ENCODE results near the gene STXBP5. TPM values are rescaled to one million over a fixed set of nuclear protein-coding genes. Genes with fewer than 3 reads are reported as not detected.

The STXBP5 gene
- total and polyA plus RNA-seq, 2 donors (not counting 1 experiment from before 2014, with no cell fraction given): 4.6 to 24.1 TPM

- Histone ChIP-seq H3K27ac (ENCODE audit: low read length in 2 of 2) (no peak overlapping the region), H3K4me2 (replicated peaks; ENCODE audit: low read depth, low read length, poor library complexity, severe bottlenecking) (no peak overlapping the region), H3K9me3 (ENCODE audit: control extremely low read depth in 1 of 3, control insufficient read depth in 2 of 3, insufficient read depth in 1 of 3, low read length in 2 of 3) (no peaks in the 10 kb centered on the region), H3K9ac (ENCODE audit: low read length) (no peak overlapping the region), H4K20me1 (ENCODE audit: control insufficient read depth, insufficient read depth, low read length, poor library complexity, severe bottlenecking) (no peaks in the 10 kb centered on the region), H3K27me3 (replicated peaks in 1 of 4; ENCODE audit: control extremely low read depth in 1 of 4, control insufficient read depth in 3 of 4, insufficient read depth in 4 of 4, low read length in 3 of 4) (no peaks in the 10 kb centered on the region), H2AFZ (ENCODE audit: insufficient read depth, low read depth, low read length, poor library complexity, severe bottlenecking) (no peak overlapping the region), H3K36me3 (replicated peaks in 1 of 2; ENCODE audit: control extremely low read depth in 1 of 2, control insufficient read depth in 1 of 2, extremely low read depth in 1 of 2, insufficient read depth in 2 of 2, low read length in 1 of 2) (peaks cover 3 to 6% of the 10 kb centered on the region in 2 experiments), H3K4me1 (ENCODE audit: control insufficient read depth in 2 of 2, insufficient read depth in 2 of 2, low read length in 2 of 2) (no peaks in the 10 kb centered on the region), H3K79me2 (ENCODE audit: control insufficient read depth, insufficient read depth, low read length) (no peaks in the 10 kb centered on the region), H3K4me3 (ENCODE audit: control extremely low read depth in 1 of 5, extremely low read depth in 1 of 5, insufficient read depth in 1 of 5, low read depth in 2 of 5, low read length in 4 of 5) (no peak overlapping the region)
- Mint-ChIP-seq H3K9me3 (ENCODE audit: insufficient read depth) (no peaks in the 10 kb centered on the region), H3K27ac (no peak overlapping the region), H3K27me3 (no peaks in the 10 kb centered on the region), H3K4me3 (no peak overlapping the region), H3K4me1 (no peaks in the 10 kb centered on the region)
- intact Hi-C loops (cut with micrococcal nuclease): no loop called here
- ATAC-seq (ENCODE audit: low read depth): no peak
- no CpG with 5 or more reads among the region's 1 CpG for WGBS (ENCODE audit: insufficient coverage)
- ChIA-PET CTCF (no interaction called here), POLR2A (no interaction called here)
- no peak for DNase-seq
- TF ChIP-seq CTCF (IDR thresholded peaks at IDR 0.05): no peak
- TF ChIP-seq EZH2 (IDR thresholded peaks at IDR 0.05; ENCODE audit: borderline replicate concordance, insufficient read depth, low read depth, low read length, poor library complexity, severe bottlenecking): no peak
These were observed 143.8 kb downstream of the STXBP5 start for GRCh38 chr6:147347882-147348575.

GRCh38 chr6:147361311-147361981 is 157.2 kb downstream of the STXBP5 start:
- H3K27me3 ChIP-seq (replicated peaks in 1 of 4; ENCODE audit: control extremely low read depth in 1 of 4, control insufficient read depth in 3 of 4, insufficient read depth in 4 of 4, low read length in 3 of 4): no peaks in the 10 kb centered on the region
- no peak overlapping the region for H3K4me3 ChIP-seq (ENCODE audit: control extremely low read depth in 1 of 5, extremely low read depth in 1 of 5, insufficient read depth in 1 of 5, low read depth in 2 of 5, low read length in 4 of 5)
- ATAC-seq (ENCODE audit: low read depth): no peak
- no peaks in the 10 kb centered on the region for H3K9me3 ChIP-seq (ENCODE audit: control extremely low read depth in 1 of 3, control insufficient read depth in 2 of 3, insufficient read depth in 1 of 3, low read length in 2 of 3)
- Mint-ChIP-seq H3K27me3 (no peaks in the 10 kb centered on the region), H3K27ac (no peak overlapping the region), H3K4me1 (no peaks in the 10 kb centered on the region), H3K4me3 (no peak overlapping the region), H3K9me3 (ENCODE audit: insufficient read depth) (no peaks in the 10 kb centered on the region)
- H3K4me2 ChIP-seq (replicated peaks; ENCODE audit: low read depth, low read length, poor library complexity, severe bottlenecking): no peak overlapping the region
- H4K20me1 ChIP-seq (ENCODE audit: control insufficient read depth, insufficient read depth, low read length, poor library complexity, severe bottlenecking): no peaks in the 10 kb centered on the region
- H3K4me1 ChIP-seq (ENCODE audit: control insufficient read depth in 2 of 2, insufficient read depth in 2 of 2, low read length in 2 of 2): no peaks in the 10 kb centered on the region
- TF ChIP-seq EZH2 (IDR thresholded peaks at IDR 0.05; ENCODE audit: borderline replicate concordance, insufficient read depth, low read depth, low read length, poor library complexity, severe bottlenecking) (no peak), CTCF (IDR thresholded peaks at IDR 0.05) (no peak)
- no peak overlapping the region for H2AFZ ChIP-seq (ENCODE audit: insufficient read depth, low read depth, low read length, poor library complexity, severe bottlenecking)
- no peaks in the 10 kb centered on the region for H3K79me2 ChIP-seq (ENCODE audit: control insufficient read depth, insufficient read depth, low read length)
- intact Hi-C loops (cut with micrococcal nuclease): no loop called here
- CTCF ChIA-PET: no interaction called here
- no peak for DNase-seq
- POLR2A ChIA-PET: no interaction called here
- peaks cover 12 to 13% of the 10 kb centered on the region in 2 experiments for H3K36me3 ChIP-seq (replicated peaks in 1 of 2; ENCODE audit: control extremely low read depth in 1 of 2, control insufficient read depth in 1 of 2, extremely low read depth in 1 of 2, insufficient read depth in 2 of 2, low read length in 1 of 2)
- H3K27ac ChIP-seq (ENCODE audit: low read length in 2 of 2): no peak overlapping the region
- no CpG with 5 or more reads among the region's 5 CpGs for WGBS (ENCODE audit: insufficient coverage)
- H3K9ac ChIP-seq (ENCODE audit: low read length): no peak overlapping the region
